HFF-Myc (cell line): ENCODE measurements around the gene OR1M1.

Source experiments
- DNase-seq: peaks from one replicate; pipeline ENCODE4 v3.0.0-alpha.2; 2011; ENCODE audit warnings: low read depth; ENCODE audit errors: extremely low read depth
- H3K4me3 ChIP-seq: replicated peaks from 2 replicates; pipeline ENCODE4 v1.5.1; 2011; ENCODE audit warnings: low read depth, mild to moderate bottlenecking, control low read depth, low read length
- CTCF ChIP-seq: IDR thresholded peaks from 2 replicates; pipeline ENCODE4 v1.5.1; 2012; ENCODE audit warnings: mild to moderate bottlenecking, low read depth, low read length, control low read depth; ENCODE audit errors: missing control alignments

The OR1M1 gene, protein sequence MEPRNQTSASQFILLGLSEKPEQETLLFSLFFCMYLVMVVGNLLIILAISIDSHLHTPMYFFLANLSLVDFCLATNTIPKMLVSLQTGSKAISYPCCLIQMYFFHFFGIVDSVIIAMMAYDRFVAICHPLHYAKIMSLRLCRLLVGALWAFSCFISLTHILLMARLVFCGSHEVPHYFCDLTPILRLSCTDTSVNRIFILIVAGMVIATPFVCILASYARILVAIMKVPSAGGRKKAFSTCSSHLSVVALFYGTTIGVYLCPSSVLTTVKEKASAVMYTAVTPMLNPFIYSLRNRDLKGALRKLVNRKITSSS

GRCh38 chr19:9086761-9087160 is at the start of gene OR1M1:
Gene OR1M1, plus strand, starts transcription at chr19:9087061. Its CDS starts 6,184 bp downstream, at chr19:9093245.
- TF ChIP-seq CTCF = no peak
- no peak for DNase-seq
- H3K4me3 ChIP-seq = no peak within 1 kb of the TSS

DNA sequence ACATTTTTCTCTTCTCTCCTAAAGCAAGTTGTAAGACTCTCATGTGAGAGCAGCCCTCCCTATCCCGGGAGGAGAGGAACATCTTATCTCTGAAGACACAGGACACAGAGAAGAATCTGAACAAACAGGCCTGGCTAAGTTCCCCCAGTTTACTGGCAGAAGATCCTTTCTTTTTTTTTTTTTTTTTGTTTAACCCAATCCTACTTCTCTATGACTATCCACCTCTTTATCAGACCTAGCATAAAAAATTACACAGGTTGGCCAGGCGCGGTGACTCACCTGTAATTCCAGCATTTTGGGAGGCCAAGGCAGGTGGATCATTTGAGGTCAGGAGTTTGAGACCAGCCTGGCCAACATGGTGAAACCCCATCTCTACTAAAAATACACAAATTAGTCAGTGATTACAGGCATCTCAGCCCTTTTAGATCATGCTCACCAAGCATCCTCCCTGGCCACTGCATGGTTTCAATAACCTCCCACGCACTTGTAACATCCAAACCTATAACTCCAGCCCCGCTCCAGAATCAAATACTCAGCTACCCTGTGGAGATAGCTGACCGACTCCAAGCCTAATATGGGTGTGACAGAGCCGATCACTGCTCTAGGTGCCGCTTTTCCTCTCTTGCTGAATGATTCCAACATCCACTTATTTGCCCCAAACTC is 49.3 kb upstream of the OR1M1 start:
- no peak for DNase-seq
- no peak overlapping the region for H3K4me3 ChIP-seq
- no peak for TF ChIP-seq CTCF

DNA sequence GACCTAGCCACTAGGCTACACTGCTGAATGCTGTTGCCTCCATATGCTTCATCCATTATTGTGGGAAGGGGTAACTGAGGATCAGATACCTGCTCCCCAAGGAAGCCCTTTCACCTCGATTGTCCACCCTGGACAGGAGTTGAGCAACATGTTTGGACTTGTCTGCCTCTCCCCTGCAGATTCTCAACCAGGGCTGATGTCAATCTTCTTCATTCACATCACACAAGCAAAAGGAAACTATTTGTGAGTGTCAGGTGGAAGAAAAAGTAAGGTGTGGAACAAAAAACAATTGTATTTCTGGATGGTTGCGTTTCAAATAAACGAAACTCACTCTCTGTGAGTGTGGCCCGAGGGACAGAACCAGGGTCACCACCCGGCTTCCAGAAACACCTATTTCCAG is 47.1 kb upstream of the OR1M1 start:
- H3K4me3 ChIP-seq = no peak overlapping the region
- no peak for DNase-seq
- TF ChIP-seq CTCF = no peak

GRCh38 chr19:9040131-9040530 is 46.7 kb upstream of the OR1M1 start:
- TF ChIP-seq CTCF = no peak
- DNase-seq = no peak
- H3K4me3 ChIP-seq = no peak overlapping the region

- no peak for DNase-seq
- H3K4me3 ChIP-seq = no peak overlapping the region
- no peak for TF ChIP-seq CTCF
Measured at GRCh38 chr19:9041023-9041422, 45.8 kb upstream of the OR1M1 start.

GRCh38 chr19:9043524-9043923 is 43.3 kb upstream of the OR1M1 start:
- no peak overlapping the region for H3K4me3 ChIP-seq
- no peak for TF ChIP-seq CTCF
- DNase-seq = no peak
